Measurements from ENCODE around the gene MSANTD3.
"Not testable (repeated sequence)": the region's sequence is repeated elsewhere in the genome, so short reads cannot be mapped to it uniquely, and the experiment has no call there.

The MSANTD3 gene

GRCh38 chr9:100430286-100430940, 3.5 kb downstream of the MSANTD3 start:
- DNase-seq = no peak

GRCh38 chr9:100431886-100432285, 4.9 kb downstream of the MSANTD3 start:
- no peak for DNase-seq

DNA sequence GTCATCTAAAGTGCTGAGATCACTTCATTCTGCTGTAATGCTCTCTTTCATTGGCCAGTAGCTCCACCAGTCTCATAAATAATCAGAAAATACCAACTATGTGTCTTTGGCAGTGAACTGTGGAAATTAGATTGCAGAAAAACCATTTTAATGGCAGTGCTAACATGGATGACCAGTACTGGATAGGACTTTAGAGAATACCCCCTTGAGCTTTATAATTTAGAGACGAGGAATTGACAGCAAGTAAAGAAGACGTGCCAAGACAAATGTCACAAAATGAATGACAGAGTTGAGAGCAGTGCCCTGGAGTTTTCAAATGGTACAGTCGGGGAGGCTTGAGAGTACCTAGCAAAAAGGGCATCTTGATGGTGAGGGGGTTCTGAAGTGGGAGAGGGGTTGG, 5.8 kb downstream of the MSANTD3 start:
- DNase-seq = no peak

DNA sequence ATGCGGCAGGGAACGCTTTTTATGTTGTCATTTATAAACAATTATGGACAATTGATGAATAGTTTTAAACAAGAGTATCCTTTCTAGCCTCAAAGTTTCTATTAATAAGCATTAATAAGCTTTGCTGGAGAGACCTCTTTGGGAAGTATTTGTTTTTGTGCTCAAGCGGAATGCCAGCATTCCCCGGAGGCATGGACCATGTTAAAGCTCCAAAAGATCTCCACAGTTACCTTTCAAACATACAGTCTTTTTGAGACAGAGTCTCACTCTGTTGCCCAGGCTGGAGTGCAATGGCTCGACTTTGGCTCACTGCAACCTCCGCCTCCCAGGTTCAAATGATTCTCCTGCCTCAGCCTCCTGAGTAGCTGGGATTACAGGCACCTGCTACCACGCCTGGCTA, 9.6 kb downstream of the MSANTD3 start:
- DNase-seq = no peak

DNA sequence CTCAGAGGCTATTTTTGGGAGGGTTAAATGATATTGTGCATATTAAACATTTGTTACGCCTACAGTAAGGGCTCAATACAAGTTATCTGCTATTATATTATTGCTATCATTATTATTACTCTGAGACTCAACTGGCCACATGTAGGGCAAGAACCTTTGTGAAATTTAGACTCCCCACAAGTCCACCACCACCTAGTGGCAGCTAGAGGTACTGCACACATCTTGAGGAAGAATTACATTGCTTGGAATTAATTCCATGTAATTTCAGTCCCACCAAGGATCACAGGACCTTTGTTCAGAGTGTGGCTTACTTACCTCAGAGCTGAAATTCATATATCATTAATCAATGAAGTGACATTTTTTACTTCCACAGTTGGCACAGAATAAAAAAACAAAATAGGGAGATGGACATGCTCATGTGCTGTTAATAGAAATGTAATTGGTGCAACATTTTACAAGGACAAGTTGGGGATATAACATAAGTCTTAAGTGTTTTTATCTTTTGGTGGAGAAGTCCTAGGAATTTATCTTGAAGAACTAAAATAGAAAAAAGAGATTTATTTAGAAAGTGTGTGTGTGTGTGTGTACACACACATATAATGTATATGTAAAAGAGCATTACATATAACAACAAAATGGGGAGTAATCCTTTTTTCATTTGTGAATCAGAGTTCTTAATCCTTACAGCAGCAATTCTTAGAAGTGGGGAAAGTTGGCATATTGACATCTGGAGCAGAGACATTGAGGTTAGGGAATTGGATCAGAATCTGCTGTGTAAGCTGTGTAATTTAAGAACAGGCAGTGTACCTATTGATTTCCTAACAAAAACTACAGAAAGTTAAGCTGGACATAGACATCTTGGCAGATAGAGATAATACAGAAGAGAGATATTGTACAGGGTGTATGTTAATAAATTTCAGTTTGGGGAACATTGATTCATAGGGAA, 11.2 kb downstream of the MSANTD3 start:
- peak; percentile 50 for DNase-seq

GRCh38 chr9:100440071-100440470, 13.1 kb downstream of the MSANTD3 start:
- no peak for DNase-seq

- not testable (repeated sequence) for DNase-seq
These were observed 13.5 kb downstream of the MSANTD3 start for GRCh38 chr9:100440487-100440886.

DNA sequence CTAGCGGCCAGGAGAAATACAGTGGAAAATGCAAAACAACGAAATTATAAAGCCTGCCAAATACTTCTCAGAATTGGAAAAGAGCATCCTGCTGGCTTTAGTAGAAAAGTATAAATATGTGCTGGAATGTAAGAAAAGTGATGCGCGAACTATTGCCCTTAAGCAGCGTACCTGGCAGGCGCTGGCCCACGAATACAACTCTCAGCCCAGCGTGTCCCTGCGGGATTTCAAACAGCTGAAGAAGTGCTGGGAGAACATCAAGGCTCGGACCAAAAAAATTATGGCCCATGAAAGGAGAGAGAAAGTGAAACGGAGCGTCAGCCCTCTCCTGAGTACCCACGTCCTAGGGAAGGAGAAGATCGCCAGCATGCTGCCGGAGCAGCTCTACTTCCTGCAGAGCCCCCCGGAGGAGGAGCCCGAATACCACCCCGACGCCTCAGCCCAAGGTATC, 15.0 kb downstream of the MSANTD3 start:
- no peak for DNase-seq

GRCh38 chr9:100443781-100444768, 17.1 kb downstream of the MSANTD3 start:
- DNase-seq = no peak

DNA sequence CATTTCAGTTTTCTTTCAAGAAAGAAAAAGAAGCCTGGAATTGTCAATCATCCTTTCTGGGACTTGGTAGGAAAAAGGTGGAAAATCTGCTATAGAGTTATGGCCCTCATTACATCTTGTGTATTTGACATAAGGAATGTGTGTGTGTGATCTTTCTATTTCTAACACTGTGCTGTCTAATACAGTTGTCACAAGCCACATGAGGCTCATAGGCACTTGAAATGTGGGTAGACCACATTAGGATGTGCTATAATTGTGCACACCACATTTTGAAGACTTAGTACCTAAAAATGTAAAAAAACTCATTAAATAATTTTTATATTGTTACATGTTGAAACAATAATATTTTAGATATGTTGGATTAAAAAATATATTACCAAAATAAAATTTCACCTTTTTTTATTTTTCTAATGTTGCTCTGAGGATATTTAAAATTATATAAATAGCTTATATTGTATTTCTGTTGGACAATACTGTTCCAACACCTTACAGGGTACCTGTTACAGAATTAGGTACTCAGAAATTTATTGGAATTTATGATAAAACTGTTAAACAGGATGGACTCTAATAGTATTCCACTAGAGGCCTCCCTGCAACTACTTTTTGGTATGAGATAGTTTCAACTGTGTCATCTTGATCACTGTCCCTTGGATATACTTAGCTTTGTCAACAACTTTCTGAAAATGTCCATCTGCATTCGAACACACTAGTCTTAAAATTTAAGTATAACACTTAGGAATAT, 18.4 kb downstream of the MSANTD3 start:
- no peak for DNase-seq

- DNase-seq = no peak
These were observed 19.1 kb downstream of the MSANTD3 start for GRCh38 chr9:100445903-100446549.

DNA sequence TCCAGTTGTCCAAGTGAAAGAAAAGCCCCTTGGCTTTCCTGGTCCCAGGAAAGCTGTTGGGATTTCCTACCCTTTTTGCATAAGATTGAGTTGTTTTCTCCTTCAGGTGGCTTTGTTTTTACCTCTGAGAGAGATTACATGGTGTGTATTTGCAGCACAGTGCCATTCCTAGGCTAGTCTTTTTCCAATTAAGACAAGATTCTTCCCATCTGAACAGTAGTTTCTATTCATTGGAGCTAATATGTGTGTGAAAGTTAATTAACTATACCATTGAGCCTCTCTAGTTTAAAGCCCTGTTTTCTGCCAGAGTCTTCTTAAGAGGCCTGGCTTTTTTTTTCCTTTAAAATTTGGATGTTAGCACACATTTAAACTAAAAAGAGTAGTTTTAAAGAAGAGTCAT, 20.1 kb downstream of the MSANTD3 start:
- DNase-seq = no peak

DNA sequence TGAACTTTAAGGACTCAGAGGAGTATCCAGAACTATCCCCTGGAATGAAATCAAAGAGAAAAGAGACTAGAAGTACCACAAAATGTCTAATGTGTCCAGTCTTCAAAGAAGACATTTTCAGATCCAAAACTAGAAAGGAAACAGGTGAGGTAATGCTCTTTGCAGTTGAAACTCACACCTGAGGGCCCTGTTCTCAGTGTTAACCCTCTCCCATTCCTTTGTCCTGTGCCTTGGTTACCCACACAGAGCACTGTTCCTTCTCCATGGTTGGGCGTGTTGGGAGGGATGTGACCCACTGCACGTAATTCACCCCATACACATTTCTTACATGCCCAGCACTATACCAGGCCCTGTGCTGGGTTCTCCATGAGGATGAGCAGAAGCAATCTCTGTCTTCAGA, 21.3 kb downstream of the MSANTD3 start:
- no peak for DNase-seq

DNA sequence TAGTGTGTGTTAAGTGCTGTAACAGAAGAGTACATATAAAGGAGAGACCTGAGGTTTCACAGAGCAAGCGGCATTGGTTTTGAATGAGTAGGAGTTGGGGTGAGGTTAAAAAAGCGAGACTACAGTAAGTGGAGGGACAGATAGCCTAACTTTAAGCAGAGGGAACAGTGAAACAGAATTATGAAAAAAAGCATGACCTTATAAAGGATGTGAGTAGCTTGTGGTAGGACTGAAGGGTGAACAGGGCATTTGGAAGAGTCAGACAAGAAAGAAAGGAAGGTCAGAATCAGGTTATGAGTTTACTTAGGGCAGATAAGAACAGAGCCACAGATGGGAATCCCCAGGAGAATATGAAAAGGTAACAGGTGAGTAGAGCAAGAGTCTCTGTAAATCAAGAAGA, 22.5 kb downstream of the MSANTD3 start:
- DNase-seq = no peak

DNA sequence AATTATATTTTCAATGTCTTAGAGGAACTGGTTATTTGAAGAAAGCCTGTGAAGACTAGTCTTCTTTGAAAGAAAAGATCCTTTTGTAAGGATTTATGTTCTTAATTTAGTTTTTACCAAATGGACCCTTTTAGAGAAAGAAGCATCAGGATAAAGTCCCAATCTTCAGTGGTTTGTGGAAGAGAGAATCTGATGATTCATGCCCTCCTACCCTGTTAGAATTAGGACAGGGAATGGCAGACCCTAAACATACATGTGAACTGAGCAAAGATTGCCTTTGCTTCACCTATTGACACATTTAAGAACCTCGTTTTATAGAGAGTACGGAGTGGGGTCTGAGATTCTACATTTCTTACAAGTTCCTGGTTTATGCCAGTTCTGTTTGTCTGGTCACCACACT, 26.0 kb downstream of the MSANTD3 start:
- no peak for DNase-seq

DNA sequence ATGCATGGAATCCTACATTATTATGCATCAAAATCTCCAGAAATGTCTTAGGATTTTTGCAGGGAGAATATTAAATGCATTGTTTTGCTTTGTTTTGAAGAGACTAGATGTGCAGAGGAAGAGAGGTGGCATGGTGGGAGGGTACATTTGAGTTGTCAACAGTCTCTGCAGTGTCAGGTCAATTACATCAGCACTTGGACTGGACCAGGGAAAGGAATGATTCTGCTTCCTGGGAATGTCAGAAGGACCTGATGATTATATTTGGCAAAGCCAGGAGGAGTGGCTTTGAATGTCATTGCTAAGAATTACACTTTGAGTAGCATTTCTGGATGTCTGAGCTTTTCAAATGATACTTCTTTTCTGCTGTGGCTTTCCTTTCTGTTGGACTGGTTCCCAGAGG, 28.5 kb downstream of the MSANTD3 start:
- no peak for DNase-seq

- no peak for DNase-seq
These were observed 30.6 kb downstream of the MSANTD3 start for GRCh38 chr9:100457517-100457916.

GRCh38 chr9:100459963-100460362, 33.0 kb downstream of the MSANTD3 start:
- no peak for DNase-seq

- DNase-seq = no peak
These were observed 38.3 kb downstream of the MSANTD3 start for GRCh38 chr9:100465274-100465673.

- DNase-seq = no peak
These were observed 38.8 kb downstream of the MSANTD3 start for GRCh38 chr9:100465761-100466160.

- DNase-seq = no peak
These were observed 39.4 kb downstream of the MSANTD3 start for GRCh38 chr9:100466171-100466828.

Data from NCI-H1105 treated with DMSO at 0.1 percent for 48 hours (cell line).